ENCODE data around the gene AIG1.
A peak's percentile ranks its signal among the peaks of the same experiment; 100 is the strongest.

Gene AIG1

GRCh38 chr6:143176090-143177021 lies 115.7 kb downstream of the AIG1 start:
- H3K4me3 ChIP-seq (ENCODE audit: low read depth, low read length), result no peak overlapping the region
- no peak overlapping the region for H3K27ac ChIP-seq (ENCODE audit: low read depth, low read length)
- H3K36me3 ChIP-seq (ENCODE audit: insufficient read depth, low read length), result peaks cover 12% of the 10 kb centered on the region
- peaks cover 9% of the 10 kb centered on the region for H3K4me1 ChIP-seq (ENCODE audit: control insufficient read depth, insufficient read depth, low read length, unreplicated experiment)
- H3K79me2 ChIP-seq (ENCODE audit: control insufficient read depth, insufficient read depth, low read length, unreplicated experiment), result no peaks in the 10 kb centered on the region
- H3K27me3 ChIP-seq (ENCODE audit: insufficient read depth, low read length), result no peaks in the 10 kb centered on the region
- H2AFZ ChIP-seq (ENCODE audit: low read length, unreplicated experiment), result no peak overlapping the region

GRCh38 chr6:143177706-143178105 lies 117.0 kb downstream of the AIG1 start:
- no peaks in the 10 kb centered on the region for H3K79me2 ChIP-seq (ENCODE audit: control insufficient read depth, insufficient read depth, low read length, unreplicated experiment)

GRCh38 chr6:143179096-143179495 lies 118.4 kb downstream of the AIG1 start:
- Histone ChIP-seq H3K79me2 (ENCODE audit: control insufficient read depth, insufficient read depth, low read length, unreplicated experiment) (no peaks in the 10 kb centered on the region), H2AFZ (ENCODE audit: low read length, unreplicated experiment) (no peak overlapping the region), H3K27ac (ENCODE audit: low read depth, low read length) (no peak overlapping the region), H3K4me3 (ENCODE audit: low read depth, low read length) (no peak overlapping the region), H3K36me3 (ENCODE audit: insufficient read depth, low read length) (peaks cover 12% of the 10 kb centered on the region), H3K27me3 (ENCODE audit: insufficient read depth, low read length) (no peaks in the 10 kb centered on the region), H3K4me1 (ENCODE audit: control insufficient read depth, insufficient read depth, low read length, unreplicated experiment) (peaks cover 11% of the 10 kb centered on the region)

More at GRCh38 chr6:143177706-143178105, 117.0 kb downstream of the AIG1 start:
- no peak overlapping the region for H2AFZ ChIP-seq (ENCODE audit: low read length, unreplicated experiment)
- peaks cover 11% of the 10 kb centered on the region for H3K4me1 ChIP-seq (ENCODE audit: control insufficient read depth, insufficient read depth, low read length, unreplicated experiment)
- peaks cover 12% of the 10 kb centered on the region for H3K36me3 ChIP-seq (ENCODE audit: insufficient read depth, low read length)
- H3K27me3 ChIP-seq (ENCODE audit: insufficient read depth, low read length), result no peaks in the 10 kb centered on the region
- H3K27ac ChIP-seq (ENCODE audit: low read depth, low read length), result no peak overlapping the region
- H3K4me3 ChIP-seq (ENCODE audit: low read depth, low read length), result no peak overlapping the region

DNA sequence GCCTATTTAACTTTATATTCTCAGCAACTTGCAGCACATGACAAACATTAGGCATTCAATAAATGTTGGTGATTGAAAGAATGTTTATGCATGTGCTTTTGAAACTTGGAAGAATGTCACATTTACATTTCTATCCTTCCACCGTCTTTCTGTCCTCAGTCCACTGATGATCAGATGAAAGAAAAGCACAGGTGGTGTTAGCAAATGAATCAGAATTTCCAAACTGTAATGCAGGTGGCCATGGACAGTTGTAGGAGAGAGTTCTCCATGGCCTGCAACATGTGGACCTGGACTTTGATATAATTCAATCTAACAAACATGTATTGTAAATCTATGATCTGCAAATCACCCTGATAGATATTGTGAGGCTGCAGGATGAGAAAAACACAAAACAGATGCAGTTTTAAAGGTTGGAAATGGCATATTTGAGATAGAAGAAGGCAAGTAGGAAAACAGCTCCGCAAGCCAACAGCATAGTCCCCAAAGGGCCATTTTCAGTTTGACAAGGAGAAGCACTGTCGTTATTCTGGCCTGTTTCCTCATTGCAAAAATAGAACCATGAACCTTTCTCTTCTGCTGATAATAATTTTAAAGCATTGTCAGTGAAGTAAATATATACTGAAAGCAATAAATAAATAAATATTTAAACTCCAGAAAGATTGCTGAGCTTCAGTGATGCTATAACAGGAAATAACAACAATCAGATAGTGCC lies 119.4 kb downstream of the AIG1 start:
- H3K36me3 ChIP-seq (ENCODE audit: insufficient read depth, low read length), result peaks cover 6% of the 10 kb centered on the region
- H3K27ac ChIP-seq (ENCODE audit: low read depth, low read length), result no peak overlapping the region
- H2AFZ ChIP-seq (ENCODE audit: low read length, unreplicated experiment), result no peak overlapping the region
- H3K4me3 ChIP-seq (ENCODE audit: low read depth, low read length), result no peak overlapping the region
- H3K27me3 ChIP-seq (ENCODE audit: insufficient read depth, low read length), result no peaks in the 10 kb centered on the region
- no peaks in the 10 kb centered on the region for H3K79me2 ChIP-seq (ENCODE audit: control insufficient read depth, insufficient read depth, low read length, unreplicated experiment)
- peaks cover 11% of the 10 kb centered on the region for H3K4me1 ChIP-seq (ENCODE audit: control insufficient read depth, insufficient read depth, low read length, unreplicated experiment)

DNA sequence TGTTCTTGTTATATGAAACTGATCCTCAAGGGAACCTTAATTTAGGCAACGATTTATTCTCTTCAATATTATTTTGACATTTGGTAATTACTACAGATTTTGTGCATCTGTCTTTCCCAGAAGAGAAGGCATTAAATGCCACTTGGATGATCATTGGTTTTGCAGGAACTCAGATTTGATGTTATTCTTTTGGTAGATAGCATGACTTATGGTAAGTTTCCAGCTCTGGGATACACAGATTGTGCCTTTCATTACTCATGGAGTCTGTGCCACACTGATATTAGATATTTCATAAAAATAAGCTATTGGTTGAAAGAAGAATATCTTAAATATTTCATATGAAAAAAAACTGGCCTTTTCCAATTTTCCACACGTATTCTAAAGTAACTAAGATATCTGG lies 120.1 kb downstream of the AIG1 start:
- Histone ChIP-seq H3K4me3 (ENCODE audit: low read depth, low read length) (peak overlapping the region; percentile 57), H3K27me3 (ENCODE audit: insufficient read depth, low read length) (no peaks in the 10 kb centered on the region), H2AFZ (ENCODE audit: low read length, unreplicated experiment) (peak overlapping the region; percentile 56), H3K27ac (ENCODE audit: low read depth, low read length) (peak overlapping the region; percentile 27; the same call in 1 of the 2 replicates), H3K79me2 (ENCODE audit: control insufficient read depth, insufficient read depth, low read length, unreplicated experiment) (no peaks in the 10 kb centered on the region), H3K36me3 (ENCODE audit: insufficient read depth, low read length) (peaks cover 4% of the 10 kb centered on the region; the same call in 1 of the 2 replicates), H3K4me1 (ENCODE audit: control insufficient read depth, insufficient read depth, low read length, unreplicated experiment) (peaks cover 11% of the 10 kb centered on the region)

DNA sequence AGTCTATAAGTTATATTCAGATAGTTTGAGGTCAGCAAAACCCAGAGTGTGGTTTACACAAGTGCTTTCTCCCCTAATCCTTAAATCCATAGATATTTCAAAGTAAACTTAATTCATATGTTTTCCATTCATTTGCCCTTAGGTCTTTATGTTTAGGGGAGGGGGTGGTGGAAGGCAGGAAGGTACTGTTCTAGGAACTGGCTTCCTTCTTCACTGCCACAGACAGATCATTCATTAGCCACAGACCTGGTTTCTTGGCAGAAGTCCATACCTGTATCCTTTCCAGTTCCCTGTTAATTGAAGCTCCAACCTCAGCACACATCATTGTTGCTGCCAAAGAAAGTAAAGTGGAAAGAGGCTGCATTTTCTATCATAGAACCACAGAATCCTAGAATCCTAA lies 123.0 kb downstream of the AIG1 start:
- Histone ChIP-seq H3K79me2 (ENCODE audit: control insufficient read depth, insufficient read depth, low read length, unreplicated experiment) (no peaks in the 10 kb centered on the region), H3K4me1 (ENCODE audit: control insufficient read depth, insufficient read depth, low read length, unreplicated experiment) (peaks cover 11% of the 10 kb centered on the region), H3K4me3 (ENCODE audit: low read depth, low read length) (no peak overlapping the region), H3K27me3 (ENCODE audit: insufficient read depth, low read length) (no peaks in the 10 kb centered on the region), H3K36me3 (ENCODE audit: insufficient read depth, low read length) (no peaks in the 10 kb centered on the region), H2AFZ (ENCODE audit: low read length, unreplicated experiment) (no peak overlapping the region), H3K27ac (ENCODE audit: low read depth, low read length) (no peak overlapping the region)

GRCh38 chr6:143185288-143185687 lies 124.6 kb downstream of the AIG1 start:
- no peaks in the 10 kb centered on the region for H3K79me2 ChIP-seq (ENCODE audit: control insufficient read depth, insufficient read depth, low read length, unreplicated experiment)
- no peak overlapping the region for H3K27ac ChIP-seq (ENCODE audit: low read depth, low read length)
- no peak overlapping the region for H3K4me3 ChIP-seq (ENCODE audit: low read depth, low read length)
- H3K27me3 ChIP-seq (ENCODE audit: insufficient read depth, low read length), result no peaks in the 10 kb centered on the region
- no peak overlapping the region for H2AFZ ChIP-seq (ENCODE audit: low read length, unreplicated experiment)
- peaks cover 21% of the 10 kb centered on the region for H3K4me1 ChIP-seq (ENCODE audit: control insufficient read depth, insufficient read depth, low read length, unreplicated experiment)
- no peaks in the 10 kb centered on the region for H3K36me3 ChIP-seq (ENCODE audit: insufficient read depth, low read length)

DNA sequence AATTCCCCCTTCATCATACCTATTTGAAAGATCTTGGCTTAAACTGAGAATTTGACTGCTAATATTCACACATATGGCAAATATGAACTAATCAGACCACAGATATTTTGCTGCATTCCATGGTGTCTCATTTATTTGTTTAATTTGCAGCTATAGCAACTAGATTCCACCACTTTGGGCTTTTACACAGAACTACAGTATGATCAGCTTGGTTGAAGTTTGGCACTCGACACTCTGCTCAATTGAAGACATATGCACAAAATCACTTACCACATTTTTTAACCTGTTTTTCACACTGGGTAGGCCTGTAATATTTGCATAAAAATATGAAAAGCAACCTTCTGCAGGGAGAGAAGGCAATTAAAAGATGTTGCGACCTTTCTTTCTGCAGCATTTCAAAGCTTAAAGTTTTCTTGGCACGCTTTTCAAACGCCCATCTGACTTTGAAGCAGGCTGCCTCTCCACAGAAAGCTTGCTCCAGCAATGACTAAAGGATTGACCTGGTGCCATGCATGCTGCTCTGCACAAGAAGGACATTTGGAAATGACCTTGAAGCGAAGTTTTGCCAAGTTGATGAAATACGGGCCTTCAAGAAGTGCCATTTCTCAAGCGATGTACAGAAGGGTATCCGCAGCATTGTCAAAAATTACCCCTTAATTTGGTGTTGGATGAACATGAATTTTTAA lies 126.7 kb downstream of the AIG1 start:
- no peaks in the 10 kb centered on the region for H3K79me2 ChIP-seq (ENCODE audit: control insufficient read depth, insufficient read depth, low read length, unreplicated experiment)
- no peaks in the 10 kb centered on the region for H3K27me3 ChIP-seq (ENCODE audit: insufficient read depth, low read length)
- H3K4me3 ChIP-seq (ENCODE audit: low read depth, low read length), result no peak overlapping the region

DNA sequence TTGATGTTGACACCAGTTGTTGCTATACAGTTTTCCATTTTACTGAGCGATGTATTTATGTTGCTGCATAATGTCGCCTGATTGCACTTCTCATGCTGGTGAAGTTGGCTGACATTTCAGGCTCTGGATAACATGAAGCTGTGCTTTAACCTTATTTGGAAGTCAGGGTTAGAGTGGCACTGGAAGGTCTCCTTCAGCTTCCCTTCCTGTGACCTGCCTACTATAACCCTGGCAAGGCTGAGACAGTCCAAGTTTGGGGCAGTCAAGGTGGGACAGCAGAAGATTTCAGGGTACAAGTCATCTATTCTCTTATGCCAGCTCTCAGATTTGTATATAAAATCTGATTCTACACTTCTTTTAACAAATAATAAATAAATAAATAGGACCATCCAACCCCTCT lies 127.6 kb downstream of the AIG1 start:
- Histone ChIP-seq H3K27me3 (ENCODE audit: insufficient read depth, low read length) (no peaks in the 10 kb centered on the region), H3K36me3 (ENCODE audit: insufficient read depth, low read length) (no peaks in the 10 kb centered on the region), H3K4me3 (ENCODE audit: low read depth, low read length) (no peak overlapping the region), H3K4me1 (ENCODE audit: control insufficient read depth, insufficient read depth, low read length, unreplicated experiment) (peaks cover 10% of the 10 kb centered on the region), H3K79me2 (ENCODE audit: control insufficient read depth, insufficient read depth, low read length, unreplicated experiment) (no peaks in the 10 kb centered on the region), H2AFZ (ENCODE audit: low read length, unreplicated experiment) (no peak overlapping the region), H3K27ac (ENCODE audit: low read depth, low read length) (no peak overlapping the region)

More for the DNA sequence above, 126.7 kb downstream of the AIG1 start:
- Histone ChIP-seq H3K27ac (ENCODE audit: low read depth, low read length) (no peak overlapping the region), H3K36me3 (ENCODE audit: insufficient read depth, low read length) (no peaks in the 10 kb centered on the region), H2AFZ (ENCODE audit: low read length, unreplicated experiment) (no peak overlapping the region), H3K4me1 (ENCODE audit: control insufficient read depth, insufficient read depth, low read length, unreplicated experiment) (peaks cover 10% of the 10 kb centered on the region)

GRCh38 chr6:143191361-143191760 lies 130.7 kb downstream of the AIG1 start:
- H3K27ac ChIP-seq (ENCODE audit: low read depth, low read length), result no peak overlapping the region
- H2AFZ ChIP-seq (ENCODE audit: low read length, unreplicated experiment), result no peak overlapping the region
- H3K36me3 ChIP-seq (ENCODE audit: insufficient read depth, low read length), result no peaks in the 10 kb centered on the region
- no peaks in the 10 kb centered on the region for H3K79me2 ChIP-seq (ENCODE audit: control insufficient read depth, insufficient read depth, low read length, unreplicated experiment)
- peaks cover 10% of the 10 kb centered on the region for H3K4me1 ChIP-seq (ENCODE audit: control insufficient read depth, insufficient read depth, low read length, unreplicated experiment)
- H3K4me3 ChIP-seq (ENCODE audit: low read depth, low read length), result no peak overlapping the region
- H3K27me3 ChIP-seq (ENCODE audit: insufficient read depth, low read length), result no peaks in the 10 kb centered on the region
